OCI-LY3 (cell line): ENCODE results near the gene TM4SF5.

Experiments
- CTCF ChIP-seq: fragments of 200-600, 300-600 bp; sonication (generic); IDR thresholded peaks from 2 replicates; pipeline ENCODE4 v1.5.1; 2014; ENCODE audit warnings: antibody characterized with exemption, low read length, low read depth
- EZH2phosphoT487 ChIP-seq: fragments of 200-600 bp; shearing (Covaris generic); IDR thresholded peaks from 2 replicates; pipeline ENCODE4 v1.6.1; 2018; ENCODE audit warnings: antibody characterized with exemption, mixed run types, low read depth

- TF ChIP-seq CTCF: no peak
- TF ChIP-seq EZH2phosphoT487: no peak
Measured at GRCh38 chr17:4740025-4740351, 31.7 kb upstream of the TM4SF5 start.
